ENCODE measurements around the gene C1QL3.

The C1QL3 gene

GRCh38 chr10:16497911-16498310, 23.8 kb downstream of the C1QL3 start:
- DNase-seq (ENCODE audit: low read depth, low spot score): no peak
- H3K27ac ChIP-seq: no peak overlapping the region

GRCh38 chr10:16493884-16494536, 27.7 kb downstream of the C1QL3 start:
- DNase-seq (ENCODE audit: low read depth, low spot score): no peak

GRCh38 chr10:16491933-16492332, 29.7 kb downstream of the C1QL3 start:
- no peak overlapping the region for H3K27ac ChIP-seq

More at GRCh38 chr10:16493884-16494536, 27.7 kb downstream of the C1QL3 start:
- no peak overlapping the region for H3K27ac ChIP-seq

DNA sequence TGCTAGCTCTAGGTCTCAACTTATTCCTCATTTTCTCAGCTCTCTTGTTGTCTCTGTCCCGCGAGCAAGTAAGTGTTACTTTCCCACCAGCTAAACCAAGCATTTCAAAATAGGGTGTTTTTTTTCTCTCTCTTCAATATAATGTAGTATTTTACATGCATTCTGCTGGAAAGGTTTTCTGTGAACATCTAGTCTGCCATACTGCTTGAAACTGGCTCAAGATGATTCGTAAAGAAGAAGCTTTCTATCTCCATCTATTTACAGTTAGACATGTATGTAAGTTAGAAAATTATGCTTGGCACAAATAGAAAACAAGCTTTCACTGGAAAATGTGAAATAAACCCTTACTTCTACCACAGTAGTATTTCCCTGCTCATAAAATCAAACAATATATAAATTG, 31.2 kb downstream of the C1QL3 start:
- no peak overlapping the region for H3K27ac ChIP-seq
- no peak for DNase-seq (ENCODE audit: low read depth, low spot score)

More at GRCh38 chr10:16491933-16492332, 29.7 kb downstream of the C1QL3 start:
- no peak for DNase-seq (ENCODE audit: low read depth, low spot score)

GRCh38 chr10:16483241-16483917, 38.3 kb downstream of the C1QL3 start:
- no peak for DNase-seq (ENCODE audit: low read depth, low spot score)
- no peak overlapping the region for H3K27ac ChIP-seq

DNA sequence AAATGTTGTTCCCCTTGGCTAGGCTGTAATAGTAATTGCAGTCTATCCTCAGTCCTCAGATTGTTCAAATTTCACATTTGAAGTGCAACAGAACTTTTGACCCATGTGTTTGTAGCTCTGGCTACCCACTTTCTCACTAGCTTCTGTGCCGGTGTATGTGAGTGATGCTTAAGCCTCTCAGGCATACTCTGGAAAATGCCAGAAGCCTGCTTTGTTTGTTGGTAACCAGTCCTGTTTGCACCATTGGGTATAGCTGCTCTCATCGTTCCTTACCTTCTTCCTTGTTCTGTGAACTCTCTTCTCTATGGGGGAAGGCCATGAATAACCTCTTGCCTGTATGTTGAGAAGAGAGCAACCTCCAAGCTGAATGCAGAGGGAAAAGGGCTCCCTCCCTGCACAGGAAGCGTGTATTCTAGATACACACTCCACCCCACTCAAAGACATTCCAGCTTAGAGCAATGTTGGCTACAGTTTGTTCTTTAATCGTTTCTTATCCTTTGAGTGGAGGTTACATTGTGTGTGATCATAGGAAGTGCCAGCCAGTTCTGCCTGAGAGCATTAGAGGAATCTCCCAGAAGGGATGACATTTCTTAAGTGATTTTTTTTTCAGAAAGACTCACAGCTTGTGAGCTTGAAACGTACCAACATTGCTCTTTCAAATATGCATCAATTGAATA, 40.5 kb downstream of the C1QL3 start:
- DNase-seq (ENCODE audit: low read depth, low spot score): no peak
- H3K27ac ChIP-seq: no peak overlapping the region

DNA sequence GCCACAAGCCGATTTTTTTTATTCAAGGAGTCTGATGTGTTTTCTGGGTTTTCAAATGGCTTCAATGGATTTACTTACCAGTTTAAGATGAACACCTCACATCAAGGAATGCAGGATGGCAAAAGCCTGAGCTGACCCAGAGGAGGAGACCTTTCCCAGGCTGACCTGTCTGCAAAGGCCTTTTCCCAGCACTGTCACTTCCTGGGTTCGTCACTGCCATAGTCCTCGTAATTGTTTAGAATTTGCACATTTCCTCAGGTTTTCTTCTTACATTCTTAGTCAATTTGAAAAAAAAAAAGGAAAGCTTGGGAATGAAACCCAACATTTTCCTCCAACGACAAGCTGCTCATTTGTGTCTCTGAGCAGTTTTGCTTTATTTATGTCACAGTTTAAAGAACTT, 42.9 kb downstream of the C1QL3 start:
- no peak for DNase-seq (ENCODE audit: low read depth, low spot score)
- H3K27ac ChIP-seq: no peak overlapping the region

DNA sequence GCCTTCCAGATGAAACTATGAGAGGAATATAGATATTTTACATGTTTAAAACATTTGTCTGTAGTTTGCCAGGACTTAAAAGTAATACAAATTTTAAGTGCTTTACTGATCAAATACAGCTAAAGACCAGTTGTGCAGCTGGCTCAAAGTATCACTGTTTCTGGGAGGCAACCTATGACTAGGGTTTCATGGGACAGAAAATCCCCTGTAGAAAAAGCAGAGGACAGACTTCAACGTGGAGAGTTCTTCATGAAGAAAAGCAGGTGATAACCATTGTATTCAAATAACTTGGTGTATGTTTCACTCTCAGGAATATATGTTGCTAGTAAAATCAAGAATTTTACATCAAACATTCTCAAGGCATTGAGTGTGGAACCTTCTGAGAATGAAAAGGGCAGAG, 43.9 kb downstream of the C1QL3 start:
- no peak overlapping the region for H3K27ac ChIP-seq
- DNase-seq (ENCODE audit: low read depth, low spot score): no peak

DNA sequence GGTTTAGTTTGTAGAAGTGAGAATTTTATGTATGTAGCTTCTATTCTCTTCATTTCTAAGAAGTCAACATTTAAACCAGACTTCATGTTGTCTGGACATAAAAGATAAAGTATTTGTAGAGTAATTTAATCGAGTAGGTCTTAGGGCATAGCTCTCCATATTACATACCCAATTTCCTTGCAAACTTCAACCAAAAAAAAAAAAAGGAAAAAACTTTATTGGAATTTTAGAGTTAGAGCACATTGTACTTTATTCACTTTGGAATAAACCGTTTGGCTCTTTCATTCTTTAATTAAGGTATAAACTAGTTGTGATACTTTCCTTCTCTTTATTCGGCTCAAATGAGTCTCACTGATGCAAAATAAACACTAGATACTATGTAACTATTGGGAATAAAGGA, 48.9 kb downstream of the C1QL3 start:
- no peak overlapping the region for H3K27ac ChIP-seq
- DNase-seq (ENCODE audit: low read depth, low spot score): no peak

DNA sequence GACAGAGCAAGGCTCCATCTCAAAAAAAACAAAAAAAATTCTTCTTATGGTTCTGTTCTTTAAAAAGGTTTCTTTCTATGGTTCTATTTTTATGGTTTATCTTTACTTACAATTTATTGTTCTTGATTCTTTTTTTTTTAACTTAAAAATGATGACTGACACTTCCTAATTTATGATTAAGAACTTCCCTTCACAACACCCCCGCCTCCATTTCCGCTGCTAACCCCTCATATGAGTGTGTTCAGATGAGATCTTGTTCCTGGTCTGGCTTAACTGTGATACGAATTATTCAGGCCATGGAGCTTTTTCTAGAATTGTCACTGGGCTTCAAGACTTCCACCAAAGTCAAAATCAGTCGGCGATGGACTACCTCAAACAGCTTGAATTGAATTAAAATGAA, 50.9 kb downstream of the C1QL3 start:
- no peak overlapping the region for H3K27ac ChIP-seq
- no peak for DNase-seq (ENCODE audit: low read depth, low spot score)

DNA sequence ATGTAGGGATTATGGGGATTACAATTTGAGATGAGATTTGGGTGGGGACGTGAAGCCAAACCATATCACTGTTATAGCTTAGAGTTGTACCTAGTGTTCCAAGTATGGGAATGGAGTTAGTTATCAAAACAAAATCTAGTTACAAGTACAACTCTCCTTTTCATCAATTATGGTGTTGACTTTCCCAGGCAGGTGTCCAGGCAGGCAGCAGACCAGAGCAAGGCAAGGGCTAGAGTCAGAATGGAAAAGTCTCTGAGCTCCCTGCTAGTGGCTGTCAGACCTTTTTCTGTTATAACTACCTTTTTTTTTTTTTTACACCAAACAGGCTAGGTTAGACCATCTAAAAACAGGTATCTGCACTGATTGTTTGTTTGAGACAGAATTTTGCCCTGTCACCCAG, 55.7 kb downstream of the C1QL3 start:
- H3K27ac ChIP-seq: no peak overlapping the region
- no peak for DNase-seq (ENCODE audit: low read depth, low spot score)

Measured in epithelial cell of prostate (primary cell).